ENCODE measurements around the gene SIGLEC6.
A peak's percentile ranks its signal among the peaks of the same experiment; 100 is the strongest.

The SIGLEC6 gene

DNA sequence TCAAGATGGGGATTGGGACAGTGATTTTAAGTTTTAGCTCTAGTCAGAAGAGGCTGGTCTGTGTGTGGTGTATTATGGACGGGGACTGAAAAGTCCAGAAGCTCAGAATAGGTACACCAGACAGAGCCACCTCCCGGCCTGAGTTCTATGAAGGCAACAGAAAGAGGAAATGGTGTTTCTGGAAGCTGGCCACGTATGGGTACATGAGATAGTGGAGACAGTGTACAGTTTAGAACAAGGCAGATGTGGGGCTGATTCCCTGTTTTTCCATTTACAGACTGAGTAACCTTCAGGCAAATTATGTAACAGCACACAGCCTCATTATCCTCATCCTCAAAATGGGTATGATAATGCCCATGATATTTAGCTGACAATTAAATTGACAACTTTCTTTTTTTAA is 40.9 kb upstream of the SIGLEC6 start:
- H3K79me1 ChIP-seq (replicated peaks; ENCODE audit: low read length, poor library complexity, severe bottlenecking), result peaks cover 19% of the 10 kb centered on the region
- no peak overlapping the region for H2AFZ ChIP-seq (ENCODE audit: low read depth, low read length)

DNA sequence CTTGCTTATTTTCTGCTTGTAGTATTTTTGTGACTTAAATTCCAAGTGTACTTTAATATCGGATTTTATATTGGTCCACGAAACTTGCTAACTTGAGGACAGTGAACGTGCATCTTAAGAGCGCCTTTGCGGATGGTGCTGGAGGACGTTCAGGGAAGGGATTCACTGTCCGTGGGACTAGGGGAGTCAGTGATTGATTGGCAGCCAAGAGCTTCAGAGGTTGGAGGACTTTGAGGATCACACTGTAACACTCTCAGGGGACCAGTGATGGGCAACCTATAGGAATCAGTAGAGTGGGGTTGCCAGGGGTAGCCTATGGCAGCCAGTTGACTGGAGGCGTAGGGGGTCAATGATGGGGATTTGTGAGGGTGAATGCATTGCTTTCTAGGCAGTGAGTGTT is 40.1 kb upstream of the SIGLEC6 start:
- no peak overlapping the region for H2BK15ac ChIP-seq (ENCODE audit: low read depth, poor library complexity, severe bottlenecking)
- WGBS, result 11% methylated on average over 8 of the region's 8 CpGs

More for the DNA sequence above, 40.9 kb upstream of the SIGLEC6 start:
- H3K4me2 ChIP-seq (ENCODE audit: low read length, poor library complexity, severe bottlenecking), result peak overlapping the region; percentile 83
- H3K9me3 ChIP-seq (ENCODE audit: control insufficient read depth, low read length), result no peaks in the 10 kb centered on the region
- peaks cover 7 to 37% of the 10 kb centered on the region in 2 experiments for H3K36me3 ChIP-seq (ENCODE audit: control insufficient read depth in 1 of 2, insufficient read depth in 2 of 2, low read depth in 1 of 2, low read length in 2 of 2)
- no peak overlapping the region for H3K18ac ChIP-seq (ENCODE audit: low read depth in 1 of 2, low read length in 2 of 2)
- 56% methylated on average over 3 of the region's 3 CpGs for WGBS
- H2BK5ac ChIP-seq (ENCODE audit: low read depth, low read length, poor library complexity, severe bottlenecking), result no peak overlapping the region
- H3K23ac ChIP-seq (ENCODE audit: low read length in 2 of 2), result no peak overlapping the region
- H2BK15ac ChIP-seq (ENCODE audit: low read depth, poor library complexity, severe bottlenecking), result no peak overlapping the region
- no peak overlapping the region for H2BK12ac ChIP-seq (ENCODE audit: low read length in 2 of 2)
- H3K4ac ChIP-seq (ENCODE audit: low read depth in 1 of 2, low read length in 2 of 2), result no peak overlapping the region
- H4K91ac ChIP-seq (ENCODE audit: low read length), result no peak overlapping the region
- H3K9ac ChIP-seq (ENCODE audit: low read length), result peak overlapping the region; percentile 92
- peak overlapping the region in 1 of 2 experiments; percentile 95 for H3K4me3 ChIP-seq (ENCODE audit: insufficient read depth in 1 of 2, low read depth in 1 of 2, low read length in 2 of 2)
- H2BK120ac ChIP-seq (ENCODE audit: low read depth, low read length), result no peak overlapping the region
- H2AK5ac ChIP-seq (ENCODE audit: low read length, severe bottlenecking), result no peak overlapping the region
- peak; percentile 3 for DNase-seq
- H3K27ac ChIP-seq (ENCODE audit: low read length, poor library complexity, severe bottlenecking), result no peak overlapping the region
- no peaks in the 10 kb centered on the region for H3K27me3 ChIP-seq (ENCODE audit: control insufficient read depth in 1 of 2, insufficient read depth in 1 of 2, low read length in 2 of 2)
- H4K8ac ChIP-seq (ENCODE audit: low read length), result no peak overlapping the region
- peaks cover 11% of the 10 kb centered on the region for H3K4me1 ChIP-seq (ENCODE audit: control insufficient read depth, insufficient read depth, low read depth, low read length)
- no peak overlapping the region for H3K14ac ChIP-seq (ENCODE audit: low read length in 2 of 2)

DNA sequence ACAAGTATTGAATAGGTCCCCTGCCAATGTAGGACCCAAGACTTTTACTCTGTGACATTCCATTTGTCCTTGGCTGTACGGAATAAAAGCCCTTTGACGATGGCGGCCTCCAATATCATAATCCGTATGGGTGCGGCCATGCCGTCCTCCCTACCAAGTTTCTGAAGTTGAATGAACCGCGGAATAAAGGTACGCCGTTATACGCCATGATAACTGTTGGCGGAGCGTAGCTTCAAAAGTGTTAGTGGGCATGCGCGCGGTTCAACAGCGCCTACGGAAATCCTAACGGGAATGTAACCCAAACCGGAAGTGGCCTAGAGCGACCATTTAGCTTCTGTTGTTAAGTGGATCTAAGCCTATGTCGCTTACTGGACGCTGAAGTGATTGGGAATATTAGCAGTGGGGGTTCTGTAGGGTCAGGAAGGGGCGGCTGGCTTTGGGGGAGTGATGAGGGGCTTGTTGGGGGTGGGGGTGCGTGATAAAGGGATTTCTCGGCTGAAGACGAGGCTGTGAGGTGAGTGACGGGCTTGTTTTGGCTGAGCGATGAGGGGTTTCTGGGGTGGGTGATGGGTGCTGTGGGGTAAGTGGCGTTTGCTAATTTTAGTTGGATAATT is 39.6 kb upstream of the SIGLEC6 start, which contains the start of gene ZNF175:
Gene ZNF175 (plus strand): TSS at position 322 of the 614 bp plus-strand sequence. CDS start 2,047 bp downstream, outside the sequence.
- Histone ChIP-seq H3K4me1 (ENCODE audit: control insufficient read depth, insufficient read depth, low read depth, low read length) (peaks cover 11% of the 10 kb centered on the region), H2AK5ac (ENCODE audit: low read length, severe bottlenecking) (no peak within 1 kb of the TSS), H3K79me1 (replicated peaks; ENCODE audit: low read length, poor library complexity, severe bottlenecking) (peaks cover 16% of the 10 kb centered on the region), H2AFZ (ENCODE audit: low read depth, low read length) (no peak within 1 kb of the TSS), H3K18ac (ENCODE audit: low read depth in 1 of 2, low read length in 2 of 2) (no peak within 1 kb of the TSS), H4K91ac (ENCODE audit: low read length) (no peak within 1 kb of the TSS), H3K27me3 (ENCODE audit: control insufficient read depth in 1 of 2, insufficient read depth in 1 of 2, low read length in 2 of 2) (no peaks in the 10 kb centered on the region), H3K14ac (ENCODE audit: low read length in 2 of 2) (no peak within 1 kb of the TSS), H2BK120ac (ENCODE audit: low read depth, low read length) (no peak within 1 kb of the TSS), H3K9ac (ENCODE audit: low read length) (peak within 1 kb of the TSS; percentile 92), H3K27ac (ENCODE audit: low read length, poor library complexity, severe bottlenecking) (no peak within 1 kb of the TSS), H2BK12ac (ENCODE audit: low read length in 2 of 2) (peak within 1 kb of the TSS in 1 of 2 experiments; percentile 25), H3K36me3 (ENCODE audit: control insufficient read depth in 1 of 2, insufficient read depth in 2 of 2, low read depth in 1 of 2, low read length in 2 of 2) (peaks cover 7 to 27% of the 10 kb centered on the region in 2 experiments), H4K8ac (ENCODE audit: low read length) (no peak within 1 kb of the TSS), H2BK15ac (ENCODE audit: low read depth, poor library complexity, severe bottlenecking) (no peak within 1 kb of the TSS), H2BK5ac (ENCODE audit: low read depth, low read length, poor library complexity, severe bottlenecking) (no peak within 1 kb of the TSS), H3K9me3 (ENCODE audit: control insufficient read depth, low read length) (no peaks in the 10 kb centered on the region), H3K4ac (ENCODE audit: low read depth in 1 of 2, low read length in 2 of 2) (no peak within 1 kb of the TSS), H3K23ac (ENCODE audit: low read length in 2 of 2) (no peak within 1 kb of the TSS), H3K4me2 (ENCODE audit: low read length, poor library complexity, severe bottlenecking) (peak within 1 kb of the TSS; percentile 83), H3K4me3 (ENCODE audit: insufficient read depth in 1 of 2, low read depth in 1 of 2, low read length in 2 of 2) (peak within 1 kb of the TSS; percentile 66 to 95)
- DNase-seq, result peak; percentile 97
- WGBS, result 1% methylated on average over 29 of the region's 30 CpGs

More for the DNA sequence above, 40.1 kb upstream of the SIGLEC6 start:
- no peak overlapping the region for H2AK5ac ChIP-seq (ENCODE audit: low read length, severe bottlenecking)
- peak overlapping the region; percentile 92 for H3K9ac ChIP-seq (ENCODE audit: low read length)
- H3K79me1 ChIP-seq (replicated peaks; ENCODE audit: low read length, poor library complexity, severe bottlenecking), result peaks cover 18% of the 10 kb centered on the region
- no peak overlapping the region for H4K91ac ChIP-seq (ENCODE audit: low read length)
- H3K4ac ChIP-seq (ENCODE audit: low read depth in 1 of 2, low read length in 2 of 2), result no peak overlapping the region
- no peak overlapping the region for H3K18ac ChIP-seq (ENCODE audit: low read depth in 1 of 2, low read length in 2 of 2)
- H3K27me3 ChIP-seq (ENCODE audit: control insufficient read depth in 1 of 2, insufficient read depth in 1 of 2, low read length in 2 of 2), result no peaks in the 10 kb centered on the region
- H3K27ac ChIP-seq (ENCODE audit: low read length, poor library complexity, severe bottlenecking), result no peak overlapping the region
- no peak overlapping the region for H2AFZ ChIP-seq (ENCODE audit: low read depth, low read length)
- peak overlapping the region in 1 of 2 experiments; percentile 25 for H2BK12ac ChIP-seq (ENCODE audit: low read length in 2 of 2)
- H2BK120ac ChIP-seq (ENCODE audit: low read depth, low read length), result no peak overlapping the region
- H3K14ac ChIP-seq (ENCODE audit: low read length in 2 of 2), result no peak overlapping the region
- peak; percentile 29 for DNase-seq
- H2BK5ac ChIP-seq (ENCODE audit: low read depth, low read length, poor library complexity, severe bottlenecking), result no peak overlapping the region
- H3K4me1 ChIP-seq (ENCODE audit: control insufficient read depth, insufficient read depth, low read depth, low read length), result peaks cover 11% of the 10 kb centered on the region
- H3K4me2 ChIP-seq (ENCODE audit: low read length, poor library complexity, severe bottlenecking), result peak overlapping the region; percentile 83
- H3K4me3 ChIP-seq (ENCODE audit: insufficient read depth in 1 of 2, low read depth in 1 of 2, low read length in 2 of 2), result peak overlapping the region; percentile 66 to 95
- H3K9me3 ChIP-seq (ENCODE audit: control insufficient read depth, low read length), result no peaks in the 10 kb centered on the region
- no peak overlapping the region for H4K8ac ChIP-seq (ENCODE audit: low read length)
- H3K23ac ChIP-seq (ENCODE audit: low read length in 2 of 2), result no peak overlapping the region
- peaks cover 7 to 30% of the 10 kb centered on the region in 2 experiments for H3K36me3 ChIP-seq (ENCODE audit: control insufficient read depth in 1 of 2, insufficient read depth in 2 of 2, low read depth in 1 of 2, low read length in 2 of 2)

DNA sequence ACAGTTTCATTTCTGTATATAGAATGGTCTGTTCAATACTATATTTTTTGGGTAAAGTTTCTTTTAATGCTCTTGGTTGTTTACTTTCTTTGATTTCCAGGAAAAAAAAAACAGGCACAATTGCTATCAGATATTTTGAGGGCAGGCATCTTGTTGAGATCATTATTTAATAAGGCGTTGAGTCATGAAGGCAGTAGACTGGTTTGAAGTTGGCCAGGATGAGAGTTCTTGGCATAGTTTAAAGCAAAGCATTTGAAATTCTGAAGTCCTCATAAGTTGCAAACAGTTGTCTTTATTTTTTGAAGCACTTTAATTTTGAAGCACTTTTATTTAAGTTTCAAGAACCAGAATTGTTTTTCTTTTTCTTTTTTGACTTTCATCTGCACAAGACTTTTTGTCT is 37.0 kb upstream of the SIGLEC6 start:
- WGBS, result 78% methylated on average over 1 of the region's 1 CpG
- H3K4me2 ChIP-seq (ENCODE audit: low read length, poor library complexity, severe bottlenecking), result no peak overlapping the region
- H3K27ac ChIP-seq (ENCODE audit: low read length, poor library complexity, severe bottlenecking), result no peak overlapping the region
- no peak overlapping the region for H3K9ac ChIP-seq (ENCODE audit: low read length)
- H3K4ac ChIP-seq (ENCODE audit: low read depth in 1 of 2, low read length in 2 of 2), result no peak overlapping the region
- peaks cover 4% of the 10 kb centered on the region in 2 experiments for H3K36me3 ChIP-seq (ENCODE audit: control insufficient read depth in 1 of 2, insufficient read depth in 2 of 2, low read depth in 1 of 2, low read length in 2 of 2)
- H3K18ac ChIP-seq (ENCODE audit: low read depth in 1 of 2, low read length in 2 of 2), result no peak overlapping the region
- no peak overlapping the region for H2BK12ac ChIP-seq (ENCODE audit: low read length in 2 of 2)
- no peak overlapping the region for H2AFZ ChIP-seq (ENCODE audit: low read depth, low read length)
- H3K4me1 ChIP-seq (ENCODE audit: control insufficient read depth, insufficient read depth, low read depth, low read length), result peaks cover 11% of the 10 kb centered on the region
- H3K79me1 ChIP-seq (replicated peaks; ENCODE audit: low read length, poor library complexity, severe bottlenecking), result peaks cover 6% of the 10 kb centered on the region
- no peaks in the 10 kb centered on the region for H3K9me3 ChIP-seq (ENCODE audit: control insufficient read depth, low read length)
- no peak overlapping the region for H2AK5ac ChIP-seq (ENCODE audit: low read length, severe bottlenecking)
- H3K27me3 ChIP-seq (ENCODE audit: control insufficient read depth in 1 of 2, insufficient read depth in 1 of 2, low read length in 2 of 2), result peaks cover 0 to 23% of the 10 kb centered on the region in 2 experiments
- H4K8ac ChIP-seq (ENCODE audit: low read length), result no peak overlapping the region
- H3K14ac ChIP-seq (ENCODE audit: low read length in 2 of 2), result no peak overlapping the region
- no peak overlapping the region for H2BK5ac ChIP-seq (ENCODE audit: low read depth, low read length, poor library complexity, severe bottlenecking)
- H2BK15ac ChIP-seq (ENCODE audit: low read depth, poor library complexity, severe bottlenecking), result no peak overlapping the region
- no peak overlapping the region for H3K4me3 ChIP-seq (ENCODE audit: insufficient read depth in 1 of 2, low read depth in 1 of 2, low read length in 2 of 2)
- no peak overlapping the region for H2BK120ac ChIP-seq (ENCODE audit: low read depth, low read length)
- H4K91ac ChIP-seq (ENCODE audit: low read length), result no peak overlapping the region
- no peak for DNase-seq
- H3K23ac ChIP-seq (ENCODE audit: low read length in 2 of 2), result no peak overlapping the region
